Heart left ventricle (tissue), 16 donors: ENCODE data around the gene PTBP2. TPM values are rescaled to one million over a fixed set of nuclear protein-coding genes. Genes with fewer than 3 reads are reported as not detected.

ENCODE experiments used
- ATAC-seq, 4 donors: fragments of 200-7000 bp; cut with Tn5 transposase; one replicate each; pipeline ENCODE4 v1.9.1; 2020 to 2022; ENCODE audit warnings: moderate library complexity in 4 of 4, mild to moderate bottlenecking in 3 of 4, moderate number of reproducible peaks in 1 of 4
- DNase-seq, 5 donors: peaks; one replicate each; pipeline ENCODE4 v3.0.0-alpha.2; 2020
- H3K27ac ChIP-seq, 12 donors: fragments of 200-600 bp; sonication (generic) in 4 of 12; one replicate each; pipeline versions ENCODE4 v1.5.0 to v1.8.0; 2016 to 2022; ENCODE audit warnings: mild to moderate bottlenecking in 2 of 12
- H3K27me3 ChIP-seq, 9 donors: fragments of 200-600 bp; sonication (generic) in 2 of 9; one replicate each; pipeline versions ENCODE4 v1.5.1 to v1.8.0; 2016 to 2022; ENCODE audit warnings: mild to moderate bottlenecking in 3 of 9
- H3K36me3 ChIP-seq, 9 donors: fragments of 200-600 bp; sonication (generic) in 2 of 9; one replicate each; pipeline versions ENCODE4 v1.5.0 to v1.8.0; 2018 to 2022; ENCODE audit warnings: mild to moderate bottlenecking in 2 of 9
- H3K4me1 ChIP-seq, 12 donors: fragments of 200-600 bp; sonication (generic) in 4 of 12; one replicate each; pipeline versions ENCODE4 v1.5.0 to v1.8.0; 2016 to 2022; ENCODE audit warnings: mild to moderate bottlenecking in 3 of 12
- H3K4me3 ChIP-seq, 12 donors: fragments of 200-600 bp; sonication (generic) in 4 of 12; one replicate each; pipeline versions ENCODE4 v1.5.0 to v1.8.0; 2017 to 2022; ENCODE audit warnings: mild to moderate bottlenecking in 9 of 12, moderate library complexity in 4 of 12
- H3K9me3 ChIP-seq, 12 donors: fragments of 200-600 bp; sonication (generic) in 4 of 12; one replicate each; pipeline versions ENCODE4 v1.5.0 to v1.8.0; 2016 to 2022; ENCODE audit warnings: mild to moderate bottlenecking in 1 of 12
- POLR2A ChIP-seq, 2 donors: fragments of 450-650 bp; IDR thresholded peaks; one replicate each; pipeline ENCODE4 v1.6.1; 2017; ENCODE audit warnings: antibody characterized with exemption in 2 of 2, mild to moderate bottlenecking in 2 of 2, moderate library complexity in 2 of 2
- WGBS, 4 donors: extraction: QIAGEN DNeasy Blood & Tissue Kit in 2 of 4; methylation state at CpG; one replicate each; pipeline versions ENCODE4 v1.1.5 to v1.1.7; 2013 to 2018; 5-methylcytosine and 5-hydroxymethylcytosine counted together
- intact Hi-C, 10 donors: fragments of 100-400 bp; cut with DNase I; formaldehyde crosslinking; loops; one replicate each; pipeline versions ENCODE4 v1.11.1 to v1.14.2; 2022
- polyA plus RNA-seq, 2 donors: library from polyadenylated mRNA; stranded (reverse); fragments of 200-250 nt; gene quantifications; one replicate each; pipeline ENCODE4 v1.2.3, GENCODE V29; 2013
- total RNA-seq, 9 donors: library from RNA; depleted of rRNA in 2 of 9; stranded (reverse); fragments of >200 nt in 2 of 9; fragmentation: NEBNext Ultra II Directional in 3 of 9; extraction: Animal tissue kit (Norgen Biotek cat#: 25700) in 3 of 9; gene quantifications; one replicate each; pipeline versions ENCODE4 v1.1.0 to v1.2.4, GENCODE V29; 2016 to 2023
- TF ChIP-seq, protein P1 (sequence below), 12 donors: fragments of 200-600 bp; sonication (generic) in 4 of 12; IDR thresholded peaks; one replicate each; pipeline versions ENCODE4 v1.5.0 to v1.8.0; 2018 to 2022; ENCODE audit warnings: antibody characterized with exemption in 12 of 12, mild to moderate bottlenecking in 5 of 12
- donor health status: ischemic (EF 13 %, LVEDD 7.1; RV severe dilation, severe dysfunction).
- donor health status: healthy with polysubstance abuse.
- donor health status: DM: no; HTN: yes; CAD: no.
- donor health status: DM: no; HTN: no; CAD: no.
- donor health status: ischemic (EF 25% LVEDD 6.9; RV normal size, moderate dysfunction).
- donor health status: ischemic (EF 25% LVEDD 5.7; RV mildly dilated, moderate dysfunction).
- donor health status: healthy.
- donor health status: DM: yes; HTN: yes; CAD: no.
- donor health status: ischemic (EF 35%, LVEDD 5.7; RV mildly dilated, moderate dysfunction).
- donor health status: nonischemic (EF 11% LVEDD 7.7; RV severe dilation, severe dysfunction).
- donor health status: DM: yes; HTN: yes; CAD: no.
- donor health status: PGD.
- donor health status: ischemic (EF 29% LVEDD 5.4; RV normal size, mild dysfunction).
- donor health status: nonischemic (EF 23%, LVEDD 6.1; RV moderate dilation, normal function).

The PTBP2 gene
- total and polyA plus RNA-seq, 11 donors: 6.9 to 17.6 (median 12.2) TPM

DNA sequence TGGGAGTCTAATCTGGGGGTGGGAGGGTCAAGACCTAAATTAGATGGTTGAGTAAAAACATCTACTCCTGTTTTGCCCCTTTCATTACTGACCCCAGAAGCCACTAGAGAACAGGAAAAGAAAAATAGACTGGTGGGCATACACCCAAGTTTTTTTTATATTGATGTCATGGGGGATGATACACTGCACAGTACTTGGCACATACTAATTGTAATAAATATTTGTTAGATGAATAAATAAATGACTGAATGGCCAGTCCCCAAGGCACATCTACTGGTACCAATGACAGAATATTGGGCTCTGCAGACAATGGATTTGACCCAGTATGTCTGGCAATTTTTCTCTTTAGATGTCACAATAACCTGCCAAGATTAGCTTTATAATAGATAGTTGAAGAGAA is 36.8 kb upstream of the PTBP2 start:
- no peaks in the 10 kb centered on the region for H3K27me3 ChIP-seq
- no peaks in the 10 kb centered on the region for H3K36me3 ChIP-seq
- H3K4me1 ChIP-seq: peaks cover 0 to 5% (median 0%) of the 10 kb centered on the region in 12 donors
- intact Hi-C loops: no loop called here
- H3K4me3 ChIP-seq: no peak overlapping the region
- TF ChIP-seq, protein P1, sequence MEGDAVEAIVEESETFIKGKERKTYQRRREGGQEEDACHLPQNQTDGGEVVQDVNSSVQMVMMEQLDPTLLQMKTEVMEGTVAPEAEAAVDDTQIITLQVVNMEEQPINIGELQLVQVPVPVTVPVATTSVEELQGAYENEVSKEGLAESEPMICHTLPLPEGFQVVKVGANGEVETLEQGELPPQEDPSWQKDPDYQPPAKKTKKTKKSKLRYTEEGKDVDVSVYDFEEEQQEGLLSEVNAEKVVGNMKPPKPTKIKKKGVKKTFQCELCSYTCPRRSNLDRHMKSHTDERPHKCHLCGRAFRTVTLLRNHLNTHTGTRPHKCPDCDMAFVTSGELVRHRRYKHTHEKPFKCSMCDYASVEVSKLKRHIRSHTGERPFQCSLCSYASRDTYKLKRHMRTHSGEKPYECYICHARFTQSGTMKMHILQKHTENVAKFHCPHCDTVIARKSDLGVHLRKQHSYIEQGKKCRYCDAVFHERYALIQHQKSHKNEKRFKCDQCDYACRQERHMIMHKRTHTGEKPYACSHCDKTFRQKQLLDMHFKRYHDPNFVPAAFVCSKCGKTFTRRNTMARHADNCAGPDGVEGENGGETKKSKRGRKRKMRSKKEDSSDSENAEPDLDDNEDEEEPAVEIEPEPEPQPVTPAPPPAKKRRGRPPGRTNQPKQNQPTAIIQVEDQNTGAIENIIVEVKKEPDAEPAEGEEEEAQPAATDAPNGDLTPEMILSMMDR (IDR thresholded peaks at IDR 0.05): no peak
- TF ChIP-seq POLR2A (IDR thresholded peaks at IDR 0.05): no peak
- H3K27ac ChIP-seq: no peak overlapping the region
- no peak for DNase-seq
- H3K9me3 ChIP-seq: no peaks in the 10 kb centered on the region
- no peak for ATAC-seq

- Histone ChIP-seq H3K4me1 (peaks cover 0 to 5% (median 0%) of the 10 kb centered on the region in 12 donors), H3K36me3 (no peaks in the 10 kb centered on the region), H3K27me3 (no peaks in the 10 kb centered on the region), H3K4me3 (no peak overlapping the region), H3K27ac (no peak overlapping the region), H3K9me3 (peaks cover 0 to 9% (median 0%) of the 10 kb centered on the region in 12 donors)
- 66 to 85% (median 75%) methylated on average over 1 of the region's 1 CpG for WGBS, 4 donors
- DNase-seq (no peak), ATAC-seq (no peak)
- intact Hi-C loops: no loop called here
- no peak for TF ChIP-seq POLR2A (IDR thresholded peaks at IDR 0.05)
- TF ChIP-seq, protein P1 (IDR thresholded peaks at IDR 0.05): no peak
Observed at GRCh38 chr1:96688767-96689166, 32.8 kb upstream of the PTBP2 start.

DNA sequence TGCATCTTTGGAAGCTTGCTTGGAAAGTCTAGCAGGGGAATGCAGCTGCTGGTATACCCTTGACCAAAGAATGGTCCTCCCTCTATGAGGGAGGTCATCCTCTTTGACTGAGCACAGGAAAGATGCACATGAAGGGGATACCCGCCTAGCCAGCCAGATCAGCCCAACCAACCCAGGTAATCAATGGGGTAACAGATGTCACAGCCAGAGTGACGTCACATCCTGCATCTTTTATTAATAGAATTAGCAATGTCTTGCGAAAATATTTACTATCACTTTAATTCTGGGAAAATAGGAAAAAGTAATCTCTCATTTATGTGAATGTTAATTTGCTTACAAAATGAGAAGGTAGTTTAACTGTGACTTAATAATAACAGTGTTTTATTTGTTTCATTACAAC is 25.6 kb upstream of the PTBP2 start:
- 67 to 82% (median 79%) methylated on average over 3 of the region's 3 CpGs for WGBS, 4 donors
- ATAC-seq: no peak
- no peaks in the 10 kb centered on the region for H3K36me3 ChIP-seq
- no peak overlapping the region for H3K27ac ChIP-seq
- TF ChIP-seq POLR2A (IDR thresholded peaks at IDR 0.05): no peak
- TF ChIP-seq, protein P1 (IDR thresholded peaks at IDR 0.05): no peak
- intact Hi-C loops: loop anchor here in 1 of 10 donors (10.0 kb wide), 1 partner anchor 539 kb away; no protein-coding TSS in a partner anchor
- no peak for DNase-seq
- H3K27me3 ChIP-seq: no peaks in the 10 kb centered on the region
- no peaks in the 10 kb centered on the region for H3K4me1 ChIP-seq
- H3K4me3 ChIP-seq: no peak overlapping the region
- H3K9me3 ChIP-seq: peaks cover 0 to 19% (median 0%) of the 10 kb centered on the region in 12 donors

- Histone ChIP-seq H3K27ac (no peak overlapping the region), H3K4me3 (no peak overlapping the region), H3K36me3 (no peaks in the 10 kb centered on the region), H3K4me1 (no peaks in the 10 kb centered on the region), H3K9me3 (peaks cover 0 to 11% (median 0%) of the 10 kb centered on the region in 12 donors), H3K27me3 (no peaks in the 10 kb centered on the region)
- DNase-seq: no peak
- intact Hi-C loops: loop anchor here in 1 of 10 donors (10.0 kb wide), 1 partner anchor 536 kb away; no protein-coding TSS in a partner anchor
- 48 to 60% (median 53%) methylated on average over 5 of the region's 5 CpGs for WGBS, 4 donors
- TF ChIP-seq, protein P1 (IDR thresholded peaks at IDR 0.05): no peak
- no peak for TF ChIP-seq POLR2A (IDR thresholded peaks at IDR 0.05)
- ATAC-seq: no peak
Observed at GRCh38 chr1:96698342-96698983, 23.1 kb upstream of the PTBP2 start.
